ENCODE results near the gene SLC4A3. TPM values are rescaled to one million over a fixed set of nuclear protein-coding genes. Genes with fewer than 3 reads are reported as not detected.

SLC4A3 gene
- total and polyA plus RNA-seq, 2 donors (not counting 3 experiments of a cell fraction or from before 2014, with no cell fraction given) = 0.29 to 0.35 TPM

- CTCF ChIA-PET = interaction anchor here (0.9 kb wide), 1 partner anchor 20 kb away, joined by 3 read pairs; no protein-coding TSS in a partner anchor
- dilution Hi-C loops (cut with MboI; ENCODE audit: extremely low pct_ligation_motif_present, low sequenced_read_pairs) = no loop called here
- no peak for FAIRE-seq
These were observed 5.0 kb upstream of the SLC4A3 start for GRCh38 chr2:219622472-219622871.

More at GRCh38 chr2:219622472-219622871, 5.0 kb upstream of the SLC4A3 start:
- Histone ChIP-seq H3K36me3 (ENCODE audit: control insufficient read depth in 2 of 2, extremely low read depth in 1 of 2, insufficient read depth in 2 of 2, low read length in 2 of 2) (no peaks in the 10 kb centered on the region), H3K4me3 (replicated peaks in 1 of 3; ENCODE audit: insufficient read depth in 1 of 3, low read depth in 1 of 3, low read length in 3 of 3) (no peak overlapping the region), H4K20me1 (replicated peaks; ENCODE audit: control insufficient read depth, extremely low read depth, insufficient read depth, low read length) (no peaks in the 10 kb centered on the region), H2AFZ (ENCODE audit: low read depth, low read length) (no peak overlapping the region), H3K27ac (ENCODE audit: insufficient read depth, low read depth, low read length) (no peak overlapping the region), H3K9me3 (replicated peaks; ENCODE audit: control insufficient read depth, insufficient read depth, low read length) (no peaks in the 10 kb centered on the region), H3K4me1 (ENCODE audit: control insufficient read depth, extremely low read depth, insufficient read depth, low read length) (no peaks in the 10 kb centered on the region), H3K9me1 (replicated peaks; ENCODE audit: control insufficient read depth, extremely low read depth, insufficient read depth, low read length) (no peaks in the 10 kb centered on the region), H3K9ac (replicated peaks; ENCODE audit: extremely low read depth, insufficient read depth, low read length) (no peak overlapping the region), H3K27me3 (ENCODE audit: control insufficient read depth in 2 of 2, insufficient read depth in 2 of 2, low read length in 2 of 2) (peaks cover 12 to 14% of the 10 kb centered on the region in 2 experiments), H3K4me2 (ENCODE audit: insufficient read depth, low read length) (no peak overlapping the region), H3K79me2 (ENCODE audit: control insufficient read depth, insufficient read depth, low read length) (no peaks in the 10 kb centered on the region)
- TF ChIP-seq, protein P1, sequence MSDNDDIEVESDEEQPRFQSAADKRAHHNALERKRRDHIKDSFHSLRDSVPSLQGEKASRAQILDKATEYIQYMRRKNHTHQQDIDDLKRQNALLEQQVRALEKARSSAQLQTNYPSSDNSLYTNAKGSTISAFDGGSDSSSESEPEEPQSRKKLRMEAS (IDR thresholded peaks at IDR 0.05; ENCODE audit: insufficient read depth, insufficient read length) = no peak
- TF ChIP-seq GATA2 (IDR thresholded peaks at IDR 0.05; ENCODE audit: insufficient read depth, insufficient read length, low read depth, low read length) = no peak
- TF ChIP-seq FOS (IDR thresholded peaks at IDR 0.05; ENCODE audit: borderline replicate concordance, insufficient read depth, low read length) = no peak
- no peak for TF ChIP-seq JUN (IDR thresholded peaks at IDR 0.05; ENCODE audit: borderline replicate concordance, insufficient read depth, insufficient read length, low read depth)
- TF ChIP-seq POLR2A (IDR thresholded peaks at IDR 0.05; ENCODE audit: low read depth, low read length) = no peak
- no peak for TF ChIP-seq POLR2AphosphoS5 (IDR thresholded peaks at IDR 0.05; ENCODE audit: insufficient read depth, low read depth, low read length)
- TF ChIP-seq MYC (IDR thresholded peaks at IDR 0.05; ENCODE audit: low read depth, low read length) = no peak
- TF ChIP-seq EZH2 (IDR thresholded peaks at IDR 0.05; ENCODE audit: borderline replicate concordance, low read depth, low read length, severe bottlenecking) = no peak
- no peak for TF ChIP-seq CTCF (IDR thresholded peaks at IDR 0.05; ENCODE audit: extremely low read depth in 1 of 2, insufficient read depth in 1 of 2, low read depth in 1 of 2, low read length in 2 of 2)
- intact Hi-C loops (cut with micrococcal nuclease) = no loop called here
- POLR2A ChIA-PET = no interaction called here
- BruUV-seq (replicated peaks) = no TSS peak
- DNase-seq (ENCODE audit: low read depth, low spot score) = no peak
